OCI-M2 (cell line): ENCODE results near the gene SLAIN2.
"Not testable (repeated sequence)": the region's sequence is repeated elsewhere in the genome, so short reads cannot be mapped to it uniquely, and the experiment has no call there.

Experiments used
- DNase-seq: peaks from one replicate; lab custom pipeline; 2025; ENCODE audit not compliant: unreplicated experiment; lab: John Stamatoyannopoulos, UW

Gene SLAIN2

GRCh38 chr4:48431401-48431800 is 90.1 kb downstream of the SLAIN2 start:
- DNase-seq = no peak

- no peak for DNase-seq
Observed at GRCh38 chr4:48432017-48432416, 90.7 kb downstream of the SLAIN2 start.

GRCh38 chr4:48436318-48436717 is 95.0 kb downstream of the SLAIN2 start:
- DNase-seq = no peak

- DNase-seq = no peak
Observed at GRCh38 chr4:48439988-48440387, 98.7 kb downstream of the SLAIN2 start.

- DNase-seq = not testable (repeated sequence)
Observed at GRCh38 chr4:48440914-48441313, 99.6 kb downstream of the SLAIN2 start.

- DNase-seq = no peak
Observed at GRCh38 chr4:48445704-48446103, 104.4 kb downstream of the SLAIN2 start.

- no peak for DNase-seq
Observed at GRCh38 chr4:48446642-48447041, 105.3 kb downstream of the SLAIN2 start.

- DNase-seq = no peak
Observed at GRCh38 chr4:48449151-48449550, 107.8 kb downstream of the SLAIN2 start.

GRCh38 chr4:48450740-48451139 is 109.4 kb downstream of the SLAIN2 start:
- DNase-seq = no peak

GRCh38 chr4:48451656-48452055 is 110.3 kb downstream of the SLAIN2 start:
- DNase-seq = not testable (repeated sequence)

GRCh38 chr4:48454591-48454990 is 113.3 kb downstream of the SLAIN2 start:
- no peak for DNase-seq

GRCh38 chr4:48461000-48461399 is 119.7 kb downstream of the SLAIN2 start:
- no peak for DNase-seq

- no peak for DNase-seq
Observed at GRCh38 chr4:48462363-48462762, 121.0 kb downstream of the SLAIN2 start.

GRCh38 chr4:48467442-48467841 is 126.1 kb downstream of the SLAIN2 start:
- no peak for DNase-seq

GRCh38 chr4:48467891-48468290 is 126.6 kb downstream of the SLAIN2 start:
- DNase-seq = no peak

- no peak for DNase-seq
Observed at GRCh38 chr4:48470137-48470536, 128.8 kb downstream of the SLAIN2 start.

GRCh38 chr4:48470570-48470969 is 129.2 kb downstream of the SLAIN2 start:
- DNase-seq = no peak

- DNase-seq = no peak
Observed at GRCh38 chr4:48472794-48473193, 131.5 kb downstream of the SLAIN2 start.

GRCh38 chr4:48475770-48476169 is 134.4 kb downstream of the SLAIN2 start:
- DNase-seq = no peak
